HG03354 (cell line): ENCODE results near the gene CALN1.
"Not testable (repeated sequence)": the region's sequence is repeated elsewhere in the genome, so short reads cannot be mapped to it uniquely, and the experiment has no call there.

ENCODE experiments used
- ATAC-seq: cut with Tn5 transposase; IDR thresholded peaks from one replicate; pipeline ENCODE4 v1.9.1; 2021; ENCODE audit warnings: mild to moderate bottlenecking; ENCODE audit not compliant: unreplicated experiment, poor library complexity, severe bottlenecking

Gene CALN1

DNA sequence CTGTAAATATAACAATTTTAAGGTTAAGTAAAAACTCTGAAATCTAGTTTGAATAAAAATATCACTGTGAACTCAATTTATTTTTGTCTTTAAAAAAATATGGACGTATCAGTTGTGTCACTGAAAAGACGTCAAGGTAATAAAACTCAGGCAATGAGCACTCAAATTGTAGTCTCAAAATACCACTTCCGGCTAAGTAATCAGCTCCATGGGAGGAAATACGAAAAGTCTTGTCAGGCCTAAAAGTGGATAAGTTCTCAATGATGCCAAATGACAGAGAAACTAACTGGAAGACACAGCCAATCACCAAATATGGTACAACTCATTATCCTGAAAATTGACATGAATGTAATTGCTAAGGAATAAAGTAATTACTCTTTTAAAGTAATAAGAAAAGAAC lies 719 bp downstream of the CALN1 start:
- ATAC-seq, result no peak

DNA sequence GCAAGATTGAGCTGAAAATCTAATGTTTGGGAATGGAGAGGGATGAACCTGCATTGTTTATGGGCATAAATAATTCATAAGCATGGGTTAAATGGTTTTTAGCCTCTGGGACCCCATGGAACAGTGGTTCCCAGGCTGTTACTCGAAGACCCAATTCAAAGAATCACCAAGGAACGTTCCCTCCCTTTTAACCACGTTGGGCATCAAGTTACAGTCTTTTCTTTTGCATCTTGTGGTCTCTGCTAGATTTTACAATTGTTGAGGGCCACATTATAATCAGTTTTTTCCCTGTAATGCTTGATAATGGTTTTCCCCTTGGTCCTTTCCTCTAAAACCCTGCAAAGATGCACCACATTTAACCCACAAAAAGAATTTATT lies 2.5 kb downstream of the CALN1 start:
- ATAC-seq, result no peak

DNA sequence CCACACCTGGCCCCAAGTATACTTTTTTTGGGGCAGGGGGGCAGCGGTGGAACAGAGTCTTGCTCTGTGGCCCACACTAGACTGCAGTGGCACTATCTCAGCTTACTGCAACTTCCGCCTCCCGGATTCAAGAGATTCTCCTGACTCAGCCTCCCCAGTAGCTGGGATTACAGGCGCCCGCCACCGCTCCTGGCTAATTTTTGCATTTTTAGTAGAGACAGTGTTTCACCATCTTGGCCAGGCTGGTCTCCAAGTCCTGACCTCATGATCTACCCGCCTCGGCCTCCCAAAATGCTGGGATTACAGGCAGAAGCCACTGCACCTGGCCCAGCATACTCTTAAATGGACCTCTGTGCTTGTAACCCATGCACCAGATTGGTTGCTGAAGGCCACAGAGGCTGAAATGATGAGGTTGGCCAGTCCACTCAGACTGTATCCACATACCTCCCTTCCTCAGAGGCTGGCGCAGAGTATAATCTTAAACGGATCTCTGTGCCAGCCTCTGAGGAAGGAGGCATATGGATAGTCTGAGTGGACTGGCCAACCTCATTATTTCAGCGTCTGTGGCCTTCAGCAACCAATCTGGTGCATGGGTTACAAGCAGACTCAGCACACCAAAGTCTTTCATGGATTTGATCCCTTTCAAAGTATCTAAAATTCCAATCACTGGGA lies 3.0 kb downstream of the CALN1 start:
- no peak for ATAC-seq

DNA sequence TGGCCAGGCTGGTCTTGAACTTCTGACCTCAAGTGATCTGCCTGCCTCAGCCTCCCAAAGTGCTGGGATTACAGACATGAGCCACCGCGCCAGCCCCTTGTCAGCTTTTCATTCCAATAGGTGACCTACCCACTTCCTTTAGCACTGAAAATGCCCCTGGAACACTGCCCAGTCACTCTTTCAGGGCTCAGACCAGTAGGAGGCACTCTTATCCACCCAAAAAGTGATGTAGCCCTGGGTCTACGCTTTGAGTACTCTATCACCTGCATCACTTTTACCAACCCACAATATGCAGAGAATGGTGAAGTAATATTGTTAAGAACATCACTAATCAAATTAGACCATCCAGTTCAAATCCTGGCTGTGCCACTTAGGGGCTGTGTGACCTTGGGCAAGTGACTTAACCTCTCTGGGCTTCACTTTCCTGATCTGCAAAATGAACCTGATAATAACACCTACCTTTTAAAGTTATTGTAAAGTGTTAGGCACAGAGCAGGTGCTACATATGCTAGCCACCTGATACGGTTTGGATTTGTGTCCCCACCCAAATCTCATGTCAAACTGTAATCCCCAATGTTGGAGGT lies 5.2 kb downstream of the CALN1 start:
- ATAC-seq, result no peak

DNA sequence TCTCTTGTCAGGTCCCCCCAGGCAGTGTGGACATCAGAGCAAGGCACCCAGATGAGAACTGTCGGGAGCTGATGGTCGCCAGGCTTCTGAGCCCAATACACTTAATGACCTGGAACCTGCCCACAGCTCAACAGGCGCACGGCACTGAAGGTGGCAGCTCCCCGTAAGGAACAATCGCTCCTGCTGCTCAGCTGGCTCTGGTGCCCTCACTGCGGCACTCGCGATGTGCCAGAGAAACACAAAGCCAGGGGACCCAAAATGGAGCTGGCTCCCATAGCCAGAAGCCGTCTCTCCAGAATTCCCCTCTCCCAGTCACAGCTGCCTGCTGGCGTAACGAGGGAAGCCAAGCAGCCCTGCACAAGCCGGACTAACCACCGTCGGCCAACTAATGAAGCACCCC lies 6.3 kb downstream of the CALN1 start:
- no peak for ATAC-seq

DNA sequence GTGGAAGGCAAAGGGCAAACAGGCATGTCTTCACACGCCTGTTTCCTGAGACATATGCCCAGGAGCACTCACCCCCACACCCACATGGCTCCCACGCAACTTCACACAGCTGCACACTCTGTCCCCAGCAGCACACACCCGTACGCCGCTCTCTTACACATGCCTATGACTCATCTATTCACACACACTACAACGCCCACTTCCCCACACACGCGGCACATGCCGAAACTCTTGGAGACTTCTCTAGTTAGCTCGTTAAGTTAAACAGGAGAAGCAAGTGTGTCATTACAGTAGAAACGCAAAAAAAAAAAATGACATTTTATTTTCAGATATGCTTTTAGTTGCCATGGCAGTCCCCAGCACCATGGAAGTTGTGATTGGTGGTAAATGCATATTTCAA lies 6.7 kb downstream of the CALN1 start:
- ATAC-seq, result no peak

DNA sequence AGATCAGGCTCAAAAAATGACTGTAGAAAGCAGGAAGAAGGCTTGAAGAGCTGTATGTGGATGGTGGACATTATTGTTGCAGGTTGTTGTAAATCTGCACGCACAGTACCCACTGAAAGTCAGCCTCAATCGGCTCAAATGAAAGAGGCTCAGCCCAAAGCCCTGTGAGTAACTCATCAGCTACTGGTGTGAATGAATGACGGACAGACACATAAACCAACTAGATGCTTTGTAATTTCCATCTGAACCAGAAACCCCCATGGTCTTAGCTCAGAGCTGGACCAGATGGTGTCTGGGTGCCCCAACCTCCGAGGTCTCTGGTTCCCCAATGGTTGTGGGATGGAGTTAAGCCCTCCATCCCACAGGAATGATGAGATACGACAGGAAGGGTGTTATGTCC lies 7.4 kb downstream of the CALN1 start:
- no peak for ATAC-seq

DNA sequence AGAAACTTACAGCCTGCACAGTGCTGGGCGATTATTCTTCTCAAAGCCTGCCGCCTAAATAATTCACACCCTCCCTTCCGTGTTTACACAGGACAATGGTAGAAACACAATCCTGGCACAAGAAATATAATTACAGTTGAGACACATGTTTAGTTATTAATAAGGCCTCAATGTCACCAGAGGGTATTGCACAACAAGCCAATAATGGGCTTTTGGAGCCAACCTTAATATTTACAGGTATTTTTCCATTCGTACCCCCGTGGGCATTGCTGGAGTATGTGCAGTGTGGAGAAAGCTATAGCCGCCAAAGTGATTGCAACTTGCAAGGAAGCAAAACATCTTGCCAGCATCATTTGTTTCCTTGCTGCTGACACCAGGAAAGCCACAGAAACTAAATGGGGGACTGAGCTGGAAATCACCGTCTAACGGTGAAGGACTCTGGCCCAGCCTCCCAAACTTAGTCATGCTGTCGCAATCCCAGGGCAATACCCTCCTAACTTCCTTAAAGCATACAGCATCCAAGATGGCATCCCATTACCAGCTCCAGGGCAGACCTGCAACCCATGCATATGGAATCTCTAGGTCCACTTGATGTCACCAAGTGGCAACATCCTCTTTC lies 8.6 kb downstream of the CALN1 start:
- no peak for ATAC-seq

DNA sequence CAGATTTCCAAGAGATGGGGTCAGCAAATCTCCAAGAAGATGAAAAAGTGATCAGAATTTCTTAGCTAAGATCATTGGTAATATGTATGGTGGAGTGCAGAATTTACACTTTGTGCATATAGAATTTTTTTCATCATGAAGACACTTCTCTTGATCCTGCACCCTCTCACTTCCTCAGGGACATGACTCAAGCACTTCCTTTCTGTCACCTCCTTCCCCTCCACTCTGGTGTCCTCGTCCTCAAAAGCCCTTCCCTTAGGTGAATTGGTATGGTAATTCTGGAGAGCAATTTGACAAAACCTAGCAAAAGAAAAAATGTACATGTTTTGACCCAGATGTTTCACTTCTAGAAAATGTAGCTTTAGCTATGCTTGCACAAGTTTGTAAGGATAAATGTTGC lies 18.1 kb downstream of the CALN1 start:
- ATAC-seq, result no peak

DNA sequence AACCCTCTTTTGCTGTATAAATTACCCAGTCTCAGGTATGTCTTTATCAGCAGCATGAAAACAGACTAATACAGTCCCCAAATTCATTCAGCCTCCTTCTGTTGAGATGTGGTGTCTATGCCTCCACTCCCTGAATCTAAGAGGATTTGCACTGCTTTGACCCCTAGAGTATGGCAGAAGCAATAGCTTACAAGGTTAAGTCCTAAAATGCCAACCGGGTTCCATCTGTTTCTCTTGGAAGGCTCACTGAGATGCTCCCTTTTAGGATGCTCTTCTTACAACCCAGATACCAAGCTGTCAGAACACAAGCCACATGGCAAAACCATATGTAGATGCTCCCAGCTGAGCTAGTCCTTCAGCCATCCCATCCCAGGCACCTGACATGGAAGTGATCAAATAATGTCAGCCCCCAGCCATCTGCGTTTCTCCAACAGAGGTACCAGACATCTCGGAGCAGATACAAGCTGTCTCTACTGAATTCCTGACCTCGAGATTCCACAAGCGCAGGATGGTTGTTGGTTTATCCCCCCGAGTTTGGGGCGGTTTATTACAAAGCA lies 20.2 kb downstream of the CALN1 start:
- ATAC-seq, result no peak

DNA sequence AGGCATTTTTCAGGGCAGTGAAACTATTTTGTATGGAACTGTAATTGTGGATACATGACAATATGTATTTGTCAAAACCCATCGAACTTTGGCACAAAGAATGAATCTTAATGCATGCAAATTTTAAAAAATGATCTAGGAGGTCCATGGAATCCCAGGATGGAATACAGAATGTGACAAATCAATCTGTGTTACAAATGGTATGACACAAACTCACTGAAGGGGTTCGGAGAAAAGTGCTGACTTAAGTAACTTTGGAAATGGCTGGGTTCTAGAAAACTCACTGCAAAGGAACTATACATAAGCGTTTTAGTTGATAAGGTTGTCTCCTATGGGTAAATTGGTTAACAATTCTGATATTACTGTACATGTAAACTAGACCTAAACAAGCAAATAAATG lies 26.0 kb downstream of the CALN1 start:
- ATAC-seq, result no peak

DNA sequence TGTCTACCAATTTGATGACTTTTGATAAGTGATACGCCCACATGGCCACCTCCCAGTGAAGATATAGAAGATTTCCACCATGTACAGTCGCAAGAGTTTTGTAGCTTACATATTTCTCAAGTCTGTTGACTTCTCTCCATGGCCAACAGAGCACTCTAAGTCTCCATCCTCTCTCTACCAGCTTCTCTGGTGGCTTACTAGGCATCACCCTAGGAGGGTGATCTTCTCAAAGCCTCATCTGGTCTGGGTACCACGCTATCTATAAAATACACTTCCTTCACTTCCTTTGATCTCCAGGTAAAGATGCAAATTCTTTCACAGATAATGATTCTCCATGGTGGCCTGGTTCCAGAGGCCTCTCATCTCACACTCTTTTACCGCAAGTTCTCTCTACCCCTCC lies 49.9 kb downstream of the CALN1 start:
- no peak for ATAC-seq

DNA sequence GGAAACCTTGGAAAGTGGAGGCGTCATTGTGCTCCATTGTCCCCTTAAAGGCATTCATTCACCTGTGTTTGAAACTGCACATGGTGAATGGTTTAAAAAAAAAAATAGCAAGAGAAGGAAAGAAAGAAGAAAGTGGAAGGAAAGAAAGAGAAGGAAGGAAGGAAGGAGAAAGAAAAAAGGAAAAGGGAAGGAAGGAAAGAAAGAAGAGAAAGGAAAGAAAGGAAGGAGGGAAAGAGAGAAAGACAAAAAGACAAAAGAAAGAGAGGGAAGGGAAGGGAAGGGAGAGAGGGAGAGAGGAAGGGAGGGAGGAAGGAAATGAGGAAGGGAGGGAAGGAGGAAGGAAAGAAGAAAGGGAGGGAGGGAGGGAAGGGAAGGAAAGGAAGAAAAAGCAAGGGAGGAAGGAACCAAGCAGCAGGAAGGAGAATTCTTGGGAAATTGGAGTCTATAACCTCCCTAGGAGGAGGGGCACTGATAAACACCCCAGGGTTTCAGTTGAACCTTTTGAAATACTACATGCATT lies 66.9 kb downstream of the CALN1 start:
- ATAC-seq, result no peak

DNA sequence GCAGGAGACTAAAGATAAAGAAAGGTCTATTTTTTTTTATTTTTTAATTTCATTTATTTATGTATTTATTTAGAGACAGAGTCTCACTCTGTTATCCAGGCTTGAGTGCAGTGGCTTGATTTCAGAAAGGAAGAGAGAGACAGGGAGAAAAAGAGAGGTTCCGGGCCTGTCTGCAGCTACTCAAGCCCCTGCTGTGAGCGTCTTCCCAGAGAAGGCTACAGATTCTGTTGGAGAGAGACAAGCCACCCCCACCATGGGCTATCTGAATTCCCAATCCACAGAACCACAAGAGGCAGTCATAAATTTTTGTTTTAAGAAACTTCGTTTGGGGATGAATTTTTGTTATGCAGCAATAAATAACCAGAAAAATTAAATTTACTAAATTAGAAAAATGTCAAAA lies 68.1 kb downstream of the CALN1 start:
- no peak for ATAC-seq

DNA sequence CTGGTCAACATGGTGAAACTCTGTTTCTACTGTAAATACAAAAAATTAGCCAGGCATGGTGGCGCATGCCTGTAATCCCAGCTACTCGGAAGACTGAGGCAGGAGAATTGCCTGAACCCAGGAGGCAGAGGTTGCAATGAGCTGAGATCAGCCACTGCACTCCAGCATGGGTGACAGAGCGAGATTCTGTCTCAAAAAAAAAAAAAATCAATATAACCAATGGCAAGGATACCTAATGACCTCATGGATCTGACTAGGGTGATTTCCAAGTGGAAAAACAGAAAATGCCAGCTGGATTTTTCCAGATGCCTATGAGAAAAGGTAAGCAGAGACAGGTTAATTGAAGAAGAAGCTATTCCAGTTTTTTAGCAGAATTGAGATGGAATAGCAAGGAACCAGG lies 68.8 kb downstream of the CALN1 start:
- not testable (repeated sequence) for ATAC-seq

DNA sequence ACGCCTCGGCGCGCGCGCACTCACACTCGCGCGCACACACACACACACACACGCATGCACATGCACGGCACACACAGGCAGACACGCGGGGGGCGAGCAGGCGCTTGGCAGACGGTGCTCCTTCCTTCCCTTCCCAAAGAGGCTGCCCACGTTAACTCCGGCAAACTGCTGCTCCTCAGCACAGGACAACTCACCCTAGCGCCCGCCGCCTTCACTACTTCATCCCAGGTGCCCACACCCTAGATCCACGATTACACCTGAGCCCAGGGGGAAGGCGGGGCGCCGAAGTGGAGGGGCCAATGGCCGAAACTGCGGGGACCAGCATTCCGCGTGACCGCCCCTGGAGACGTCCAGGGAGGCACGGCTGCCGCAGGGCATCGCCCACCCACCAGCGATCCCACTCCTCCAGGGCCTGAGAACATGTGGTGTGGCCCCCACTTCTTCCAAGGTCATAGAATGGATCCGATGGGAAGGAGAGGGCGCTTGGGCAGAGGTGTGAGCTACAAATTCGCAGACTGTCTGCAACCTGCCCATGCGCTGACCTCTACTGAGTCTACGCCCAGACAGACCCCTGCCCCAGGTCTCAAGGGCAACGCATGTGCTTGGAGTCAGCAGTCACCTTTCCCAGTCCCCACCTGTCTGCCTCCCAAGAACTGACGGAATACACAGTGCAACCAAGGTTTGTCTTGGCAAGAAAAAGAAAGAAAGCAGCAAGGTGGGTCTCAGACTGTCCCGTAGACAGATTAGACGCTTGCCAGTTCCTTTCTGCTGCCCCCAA lies 74.6 kb downstream of the CALN1 start:
- ATAC-seq, result no peak

DNA sequence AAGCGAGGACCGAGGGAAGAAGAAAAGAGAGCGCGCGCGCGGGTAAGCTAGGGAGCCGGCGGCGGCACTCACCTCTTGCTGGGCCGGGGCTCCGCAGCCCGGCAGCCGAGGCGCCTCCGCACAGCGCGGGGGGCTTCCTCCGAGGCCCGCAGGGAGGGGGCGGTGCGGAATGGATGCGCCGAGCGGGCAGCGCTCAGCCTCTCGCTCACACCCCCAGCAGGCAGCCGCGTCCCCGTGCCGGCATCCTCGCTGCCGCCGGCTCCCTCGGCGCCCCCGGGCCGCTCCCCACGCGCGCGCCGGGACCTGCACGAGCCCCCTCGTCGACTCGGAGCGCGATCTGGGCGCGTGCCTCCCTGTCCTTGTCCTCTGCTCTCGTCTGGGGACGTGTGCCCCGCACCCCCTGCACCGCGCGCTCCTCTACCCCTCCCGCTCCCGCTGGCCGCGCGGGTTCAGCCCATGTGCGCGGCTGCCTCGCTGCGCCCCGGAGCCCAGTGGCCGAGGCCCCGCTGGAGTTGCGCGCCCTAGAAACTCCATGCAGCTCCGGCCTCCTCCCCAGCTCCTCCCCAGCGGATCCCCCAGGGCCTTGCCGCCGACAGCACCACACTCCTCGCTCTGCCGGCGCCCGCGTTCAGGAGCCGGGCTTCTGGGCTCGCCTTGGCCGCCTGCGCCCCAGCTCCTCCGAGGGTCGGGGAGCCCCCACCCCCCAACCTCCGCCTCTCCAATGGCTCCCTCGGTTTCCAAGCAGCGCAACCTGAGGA lies 75.3 kb downstream of the CALN1 start:
- no peak for ATAC-seq

DNA sequence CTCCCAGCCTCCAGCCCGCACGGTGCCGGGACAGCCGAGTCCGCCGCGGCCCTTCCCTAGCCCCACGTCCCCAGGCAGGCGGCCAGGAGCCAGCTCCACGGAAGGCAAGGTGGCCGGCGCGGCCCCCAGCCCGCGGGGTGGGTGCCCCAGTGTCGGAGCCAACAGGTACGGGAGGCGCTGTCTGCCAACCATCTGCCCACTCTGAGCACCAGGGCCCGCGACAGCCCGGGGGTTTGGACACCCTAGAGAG lies 75.8 kb downstream of the CALN1 start:
- ATAC-seq, result no peak

DNA sequence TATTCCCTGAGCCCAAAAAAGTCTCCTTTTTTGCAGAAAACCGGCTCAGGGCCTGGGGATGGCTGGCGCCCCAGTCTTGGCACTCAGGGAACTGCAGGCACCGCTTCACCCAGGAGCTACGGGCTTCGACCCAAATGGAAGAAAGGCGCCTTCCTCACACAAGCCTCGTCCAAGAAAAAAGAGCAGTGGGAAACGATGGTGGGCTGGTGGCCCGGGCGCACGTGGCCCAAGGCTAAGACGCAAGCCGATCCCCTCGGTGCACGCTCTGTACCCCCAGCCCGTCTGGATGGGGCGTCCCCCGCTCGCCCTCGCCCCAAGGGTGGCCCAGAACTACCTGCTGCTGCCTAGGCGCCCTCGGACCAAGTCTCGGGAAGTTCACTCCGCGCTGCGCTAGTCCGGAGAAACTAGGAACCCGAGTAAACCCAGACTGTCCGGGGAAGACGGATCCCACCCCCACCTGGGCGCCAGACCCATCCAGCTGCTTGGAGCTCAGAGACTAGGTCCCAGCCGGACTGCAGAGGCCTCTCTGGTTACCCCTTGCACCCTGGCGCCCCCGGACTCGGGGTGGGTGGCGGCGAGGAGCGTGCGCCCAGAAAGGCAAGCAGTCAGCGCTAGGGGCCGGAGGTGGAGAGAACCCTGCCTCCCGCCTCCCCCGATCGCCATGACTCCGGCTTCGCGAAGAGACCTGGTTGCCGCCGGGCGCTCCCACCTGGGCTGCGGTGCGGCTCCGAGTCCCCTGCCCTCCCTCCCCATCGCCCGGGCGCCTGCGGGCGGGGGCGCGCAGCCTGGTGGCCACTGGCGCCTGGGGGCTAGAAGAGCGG lies 76.4 kb downstream of the CALN1 start:
- ATAC-seq, result no peak
